CD14-positive monocyte (primary cell): Measurements from ENCODE around the gene SOHLH2. TPM values are rescaled to one million over a fixed set of nuclear protein-coding genes. Genes with fewer than 3 reads are reported as not detected.
A peak's percentile ranks its signal among the peaks of the same experiment; 100 is the strongest.

Source experiments
- DNase-seq, 3 donors: peaks; one replicate each; pipeline ENCODE4 v3.0.0-alpha.2; 2011 to 2022
- H2AFZ ChIP-seq: 2 replicates; pipeline ENCODE4 v1.6.0; 2012; ENCODE audit warnings: mild to moderate bottlenecking, low read depth, low read length, inconsistent platforms; ENCODE audit not compliant: insufficient read depth, poor library complexity, severe bottlenecking
- H3K27ac ChIP-seq, 2 donors: 1 replicate in 1 of 2; 2 replicates in 1 of 2; pipeline ENCODE4 v1.5.1; 2012 to 2013; ENCODE audit warnings: low read length in 2 of 2, control low read depth in 1 of 2, inconsistent platforms in 1 of 2, low read depth in 1 of 2, mild to moderate bottlenecking in 1 of 2
- H3K27me3 ChIP-seq, 2 donors: one replicate each; pipeline versions ENCODE4 v1.6.0 to v1.6.1; 2011 to 2013; ENCODE audit warnings: low read length in 2 of 2; ENCODE audit not compliant: control insufficient read depth in 2 of 2, insufficient read depth in 2 of 2
- H3K36me3 ChIP-seq, 2 donors: replicated peaks in 1 of 2; 1 replicate in 1 of 2; 2 replicates in 1 of 2; pipeline versions ENCODE4 v1.5.1 to v1.6.1; 2012 to 2013; ENCODE audit warnings: low read length in 2 of 2, control low read depth in 1 of 2, inconsistent platforms in 1 of 2, mild to moderate bottlenecking in 1 of 2; ENCODE audit not compliant: insufficient read depth in 2 of 2, control insufficient read depth in 1 of 2
- H3K4me1 ChIP-seq, 2 donors: 1 replicate in 1 of 2; 2 replicates in 1 of 2; pipeline versions ENCODE4 v1.5.1 to v1.6.1; 2012 to 2013; ENCODE audit warnings: low read length in 2 of 2, control low read depth in 1 of 2, inconsistent platforms in 1 of 2, mild to moderate bottlenecking in 1 of 2, moderate library complexity in 1 of 2; ENCODE audit not compliant: insufficient read depth in 2 of 2, control insufficient read depth in 1 of 2
- H3K4me2 ChIP-seq: replicated peaks from 2 replicates; pipeline ENCODE3; 2012; ENCODE audit warnings: low read length, moderate library complexity, mild to moderate bottlenecking; ENCODE audit not compliant: poor library complexity, severe bottlenecking; ENCODE audit errors: extremely low read depth
- H3K4me3 ChIP-seq, 3 experiments: fragments of 200-600 bp in 1 of 3; sonication (generic) in 1 of 3; replicated peaks in 1 of 3; 1 replicate in 2 of 3; 2 replicates in 1 of 3; pipeline ENCODE4 v1.5.1; 2011 to 2013; ENCODE audit warnings: low read length in 3 of 3, mild to moderate bottlenecking in 3 of 3, control low read depth in 2 of 3, low read depth in 2 of 3, inconsistent platforms in 1 of 3, moderate library complexity in 1 of 3
- H3K79me2 ChIP-seq: 2 replicates; pipeline ENCODE4 v1.6.0; 2012; ENCODE audit warnings: mild to moderate bottlenecking, control low read depth, inconsistent platforms, low read length, moderate library complexity; ENCODE audit not compliant: insufficient read depth
- H3K9ac ChIP-seq: 2 replicates; pipeline ENCODE4 v1.6.0; 2017; ENCODE audit warnings: low read length, mild to moderate bottlenecking; ENCODE audit not compliant: insufficient read depth, poor library complexity, severe bottlenecking
- H3K9me3 ChIP-seq, 2 donors: replicated peaks in 1 of 2; 1 replicate in 1 of 2; 2 replicates in 1 of 2; pipeline versions ENCODE4 v1.5.1 to v1.6.1; 2012 to 2013; ENCODE audit warnings: low read length in 2 of 2, control low read depth in 1 of 2; ENCODE audit not compliant: control insufficient read depth in 1 of 2, insufficient read depth in 1 of 2
- H4K20me1 ChIP-seq: 2 replicates; pipeline ENCODE4 v1.6.0; 2012; ENCODE audit warnings: mild to moderate bottlenecking, low read length, control low read depth, moderate library complexity; ENCODE audit not compliant: insufficient read depth
- H3K27ac Mint-ChIP-seq, 7 donors: one replicate each; pipeline ENCODE4 v1.8.0; 2020; ENCODE audit warnings: mild to moderate bottlenecking in 7 of 7, mixed read lengths in 7 of 7, moderate library complexity in 6 of 7, inconsistent platforms in 2 of 7
- H3K27me3 Mint-ChIP-seq, 3 donors: one replicate each; pipeline ENCODE4 v1.8.0; 2021 to 2022; ENCODE audit warnings: low read depth in 3 of 3, mild to moderate bottlenecking in 3 of 3, mixed read lengths in 3 of 3, moderate library complexity in 3 of 3, inconsistent platforms in 1 of 3
- H3K36me3 Mint-ChIP-seq, 2 donors: one replicate each; pipeline ENCODE4 v1.8.0; 2020; ENCODE audit warnings: mixed read lengths in 2 of 2, inconsistent platforms in 1 of 2, mild to moderate bottlenecking in 1 of 2
- H3K4me1 Mint-ChIP-seq: one replicate; pipeline ENCODE4 v1.8.0; 2020; ENCODE audit warnings: mild to moderate bottlenecking, mixed read lengths
- H3K4me3 Mint-ChIP-seq, 2 donors: one replicate each; pipeline ENCODE4 v1.8.0; 2020; ENCODE audit warnings: mild to moderate bottlenecking in 2 of 2, mixed read lengths in 2 of 2, moderate library complexity in 1 of 2
- H3K9me3 Mint-ChIP-seq, 7 donors: one replicate each; pipeline ENCODE4 v1.8.0; 2020 to 2022; ENCODE audit warnings: mixed read lengths in 7 of 7, mild to moderate bottlenecking in 6 of 7, moderate library complexity in 6 of 7, inconsistent platforms in 2 of 7
- WGBS: methylation state at CpG from one replicate; pipeline ENCODE4 v1.1.5; 2013; ENCODE audit warnings: missing lambda C conversion rate; ENCODE audit not compliant: insufficient coverage; 5-methylcytosine and 5-hydroxymethylcytosine counted together
- intact Hi-C, 2 donors: fragments of 100-400 bp; cut with micrococcal nuclease; formaldehyde crosslinking; loops; one replicate each; pipeline versions ENCODE4 v1.15.0 to v1.15.1; 2023
- polyA plus RNA-seq, 3 donors: library from polyadenylated mRNA; depleted of rRNA in 1 of 3; unstranded in 2 of 3; stranded (reverse) in 1 of 3; fragments of 300-500 nt in 2 of 3; fragments of >200 nt in 1 of 3; fragmentation: Illumina TruSeq in 2 of 3; gene quantifications; 1 replicate in 2 of 3; 2 replicates in 1 of 3; pipeline ENCODE4 v1.2.3, GENCODE V29; 2012 to 2021
- TF ChIP-seq, protein P1 (sequence below): fragments of 200-600 bp; IDR thresholded peaks from one replicate; pipeline ENCODE4 v1.8.0; 2022; ENCODE audit warnings: antibody characterized with exemption, mild to moderate bottlenecking

The SOHLH2 gene
- polyA plus RNA-seq, 3 donors = not detected

DNA sequence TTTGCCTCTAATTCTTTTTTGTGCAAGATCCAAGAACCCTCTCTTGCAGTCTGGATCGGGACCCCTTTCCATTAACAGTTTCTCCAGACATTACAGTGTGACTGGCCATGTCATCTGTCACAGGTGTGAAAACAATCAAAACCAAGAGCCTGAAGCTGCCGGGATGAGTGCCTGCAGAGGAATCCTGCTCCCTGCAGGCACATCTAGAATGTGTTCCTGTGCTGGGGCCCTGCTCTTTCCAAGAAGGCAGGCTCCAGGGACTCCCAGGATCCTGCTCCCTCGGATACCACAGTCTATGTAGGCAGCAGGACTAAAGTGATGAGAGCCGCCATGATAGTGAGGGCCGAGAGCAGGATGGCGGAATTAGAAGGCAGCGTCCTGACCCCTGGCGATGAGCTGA, 44.5 kb upstream of the SOHLH2 start:
- H3K27ac ChIP-seq = no peak overlapping the region
- Mint-ChIP-seq H3K4me3 (no peak overlapping the region), H3K27ac (no peak overlapping the region), H3K9me3 (peaks cover 0 to 8% (median 3%) of the 10 kb centered on the region in 7 donors), H3K27me3 (peaks cover 0 to 3% (median 0%) of the 10 kb centered on the region in 3 donors), H3K4me1 (no peaks in the 10 kb centered on the region), H3K36me3 (no peaks in the 10 kb centered on the region)
- H3K36me3 ChIP-seq = no peaks in the 10 kb centered on the region
- no peaks in the 10 kb centered on the region for H4K20me1 ChIP-seq
- H3K27me3 ChIP-seq = no peaks in the 10 kb centered on the region
- H3K4me3 ChIP-seq = no peak overlapping the region
- H3K9me3 ChIP-seq = peaks cover 0 to 8% of the 10 kb centered on the region in 2 donors
- no peak overlapping the region for H3K4me2 ChIP-seq
- TF ChIP-seq, protein P1, sequence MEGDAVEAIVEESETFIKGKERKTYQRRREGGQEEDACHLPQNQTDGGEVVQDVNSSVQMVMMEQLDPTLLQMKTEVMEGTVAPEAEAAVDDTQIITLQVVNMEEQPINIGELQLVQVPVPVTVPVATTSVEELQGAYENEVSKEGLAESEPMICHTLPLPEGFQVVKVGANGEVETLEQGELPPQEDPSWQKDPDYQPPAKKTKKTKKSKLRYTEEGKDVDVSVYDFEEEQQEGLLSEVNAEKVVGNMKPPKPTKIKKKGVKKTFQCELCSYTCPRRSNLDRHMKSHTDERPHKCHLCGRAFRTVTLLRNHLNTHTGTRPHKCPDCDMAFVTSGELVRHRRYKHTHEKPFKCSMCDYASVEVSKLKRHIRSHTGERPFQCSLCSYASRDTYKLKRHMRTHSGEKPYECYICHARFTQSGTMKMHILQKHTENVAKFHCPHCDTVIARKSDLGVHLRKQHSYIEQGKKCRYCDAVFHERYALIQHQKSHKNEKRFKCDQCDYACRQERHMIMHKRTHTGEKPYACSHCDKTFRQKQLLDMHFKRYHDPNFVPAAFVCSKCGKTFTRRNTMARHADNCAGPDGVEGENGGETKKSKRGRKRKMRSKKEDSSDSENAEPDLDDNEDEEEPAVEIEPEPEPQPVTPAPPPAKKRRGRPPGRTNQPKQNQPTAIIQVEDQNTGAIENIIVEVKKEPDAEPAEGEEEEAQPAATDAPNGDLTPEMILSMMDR = no peak
- no peaks in the 10 kb centered on the region for H3K79me2 ChIP-seq
- 100% methylated on average over 6 of the region's 8 CpGs for WGBS
- no peaks in the 10 kb centered on the region for H3K4me1 ChIP-seq
- no peak overlapping the region for H3K9ac ChIP-seq
- no peak overlapping the region for H2AFZ ChIP-seq
- intact Hi-C loops = no loop called here
- no peak for DNase-seq

DNA sequence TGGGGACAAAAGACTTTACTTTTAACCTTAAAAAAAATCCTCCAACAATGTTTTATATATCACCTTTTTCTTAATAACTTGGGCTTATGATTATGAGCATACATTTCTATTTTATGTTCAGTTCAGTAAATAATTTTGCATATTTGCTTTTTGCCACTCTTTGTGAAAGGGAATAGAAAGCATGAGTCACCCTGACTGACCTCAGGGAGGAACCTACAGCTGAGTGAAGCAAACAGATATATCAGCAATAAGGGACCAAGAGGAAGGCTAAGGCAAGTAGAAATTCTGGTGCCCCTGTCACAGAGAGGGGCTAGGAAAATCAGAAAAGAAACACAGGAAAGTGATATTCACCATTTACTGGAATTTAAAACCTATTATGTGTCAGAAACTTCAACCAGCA, 37.2 kb upstream of the SOHLH2 start:
- no peaks in the 10 kb centered on the region for H3K27me3 ChIP-seq
- Mint-ChIP-seq H3K27ac (no peak overlapping the region), H3K9me3 (peaks cover 0 to 8% (median 2%) of the 10 kb centered on the region in 7 donors), H3K27me3 (peaks cover 0 to 1% (median 0%) of the 10 kb centered on the region in 3 donors), H3K36me3 (no peaks in the 10 kb centered on the region), H3K4me1 (peaks cover 9% of the 10 kb centered on the region), H3K4me3 (no peak overlapping the region)
- H3K27ac ChIP-seq = no peak overlapping the region
- peaks cover 0 to 3% of the 10 kb centered on the region in 2 donors for H3K9me3 ChIP-seq
- H3K36me3 ChIP-seq = no peaks in the 10 kb centered on the region
- H4K20me1 ChIP-seq = no peaks in the 10 kb centered on the region
- no peak overlapping the region for H3K4me2 ChIP-seq
- H3K4me1 ChIP-seq = peaks cover 0 to 8% of the 10 kb centered on the region in 2 donors
- no peak overlapping the region for H2AFZ ChIP-seq
- TF ChIP-seq, protein P1 = no peak
- intact Hi-C loops = no loop called here
- H3K79me2 ChIP-seq = no peaks in the 10 kb centered on the region
- DNase-seq = peak in 1 of 3 donors; percentile 14
- no peak overlapping the region for H3K9ac ChIP-seq
- no peak overlapping the region for H3K4me3 ChIP-seq
